Upper lobe of left lung (tissue), 4 donors: ENCODE data around the gene ZNF91.

Experiments used
- CTCF ChIP-seq, 6 experiments: fragments of 450-650 bp in 4 of 6; fragments of 200-600 bp in 2 of 6; sonication (generic) in 2 of 6; IDR thresholded peaks; one replicate each; pipeline ENCODE4 v1.5.1; 2016 to 2019; ENCODE audit warnings: antibody characterized with exemption in 6 of 6
- EP300 ChIP-seq, 4 donors: sonication (generic); formaldehyde crosslinking; IDR thresholded peaks; one replicate each; pipeline ENCODE4 v1.5.1; 2017; ENCODE audit warnings: antibody characterized with exemption in 4 of 4, control low read depth in 2 of 4

GRCh38 chr19:23366437-23366836 lies 28.8 kb downstream of the ZNF91 start:
- TF ChIP-seq CTCF (IDR thresholded peaks at IDR 0.05) (no peak), EP300 (IDR thresholded peaks at IDR 0.05) (no peak)
